NCI-H1930 (cell line): ENCODE measurements around the gene MKLN1.
"Not testable (repeated sequence)": the region's sequence is repeated elsewhere in the genome, so short reads cannot be mapped to it uniquely, and the experiment has no call there.

ENCODE experiments used
- DNase-seq, 2 experiments: peaks; one replicate each; lab custom pipeline; 2025; lab: John Stamatoyannopoulos, UW

Gene MKLN1

DNA sequence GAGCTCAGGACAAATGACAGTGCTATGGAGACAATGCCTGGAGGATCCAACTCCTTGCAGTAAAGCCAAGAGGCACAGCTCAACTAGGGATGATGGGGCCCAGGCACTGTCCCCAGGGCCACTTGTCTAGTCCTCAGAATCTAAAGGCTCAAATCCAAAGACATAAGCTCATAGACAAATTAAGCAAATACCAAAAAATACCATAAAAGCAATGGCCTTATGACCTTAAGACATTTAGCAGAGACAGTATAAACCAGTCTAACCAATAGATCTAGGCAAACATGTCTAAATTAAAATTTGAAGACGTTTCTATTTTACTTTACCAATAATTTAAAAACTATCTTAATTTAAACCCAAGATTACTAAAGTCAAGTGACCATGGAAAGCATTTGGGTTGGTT, 14.8 kb upstream of the MKLN1 start:
- no peak for DNase-seq

DNA sequence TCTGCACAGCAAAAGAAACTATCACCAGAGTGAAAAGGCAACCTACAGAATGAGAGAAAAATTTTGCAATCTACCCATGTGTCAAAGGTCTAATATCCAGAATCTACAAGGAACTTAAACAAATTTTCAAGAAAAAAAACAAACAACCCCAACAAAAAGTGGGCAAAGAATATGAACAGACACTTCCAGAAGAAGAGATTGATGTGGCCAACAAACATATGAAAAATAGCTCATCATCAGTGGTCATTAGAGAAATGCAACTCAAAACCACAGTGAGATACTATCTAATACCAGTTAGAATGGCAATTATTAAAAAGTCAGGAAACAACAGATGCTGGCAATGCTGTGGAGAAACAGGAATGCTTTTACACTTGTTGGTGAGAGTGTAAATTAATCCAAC, 7.1 kb upstream of the MKLN1 start:
- DNase-seq: no peak

DNA sequence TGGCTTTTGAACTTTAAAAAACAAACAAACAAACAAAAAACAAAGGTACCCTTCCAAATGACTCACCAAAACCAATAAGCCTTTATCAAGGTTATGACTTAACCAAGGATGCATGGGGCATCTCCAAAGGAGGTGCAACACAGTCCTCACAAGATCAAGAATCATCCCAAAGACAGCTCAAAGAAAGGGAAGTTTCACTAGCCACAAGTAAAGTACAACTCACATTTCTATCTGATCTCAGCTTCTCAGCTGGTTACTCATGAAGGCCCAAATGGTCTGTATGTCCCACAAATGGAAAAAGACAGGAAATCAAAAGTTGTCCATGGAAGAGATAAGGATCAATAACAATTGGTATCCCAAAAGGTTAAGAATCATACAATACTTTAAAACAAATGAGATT, 6.0 kb upstream of the MKLN1 start:
- no peak for DNase-seq

DNA sequence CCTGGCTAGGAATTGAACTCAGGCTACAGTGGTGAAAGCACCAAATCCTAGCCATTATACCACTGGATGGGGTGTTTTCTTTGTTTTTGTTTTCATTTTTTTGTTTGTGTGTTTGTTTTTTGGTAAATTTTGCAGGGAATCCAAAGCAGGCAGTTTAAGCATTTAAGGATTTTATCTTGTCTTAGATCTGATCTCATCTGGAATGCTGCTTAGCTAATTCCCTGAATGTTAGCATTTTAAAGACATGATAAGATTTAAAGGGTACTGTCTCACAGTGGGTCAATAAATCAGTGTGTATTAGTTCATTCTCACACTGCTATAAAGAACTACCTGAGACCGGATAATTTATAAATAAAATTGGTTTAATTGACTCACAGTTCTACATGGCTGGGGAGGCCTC, 5.6 kb upstream of the MKLN1 start:
- no peak for DNase-seq

- no peak for DNase-seq
Observed at GRCh38 chr7:131322861-131323260, 4.8 kb upstream of the MKLN1 start.

- no peak for DNase-seq
Observed at GRCh38 chr7:131325179-131325840, 2.4 kb upstream of the MKLN1 start.

DNA sequence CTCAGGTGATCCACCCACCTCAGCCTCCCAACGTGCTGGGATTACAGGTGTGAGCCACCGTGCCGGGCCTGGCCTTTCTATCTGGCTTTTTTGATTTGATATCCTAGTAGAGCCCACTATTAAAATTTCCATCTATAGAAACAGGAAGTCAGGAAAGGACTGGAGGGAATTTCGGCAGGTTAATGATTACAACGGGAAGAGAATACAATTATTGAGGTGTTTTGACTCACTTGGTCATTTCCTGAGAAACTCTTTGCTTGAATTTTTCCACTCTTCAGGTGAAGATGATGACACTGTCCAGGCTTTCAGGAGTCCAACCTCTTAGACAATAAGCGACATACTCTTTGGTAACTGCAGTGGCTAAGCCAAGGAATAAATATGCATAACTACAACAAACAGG, 1.1 kb upstream of the MKLN1 start:
- DNase-seq: no peak

DNA sequence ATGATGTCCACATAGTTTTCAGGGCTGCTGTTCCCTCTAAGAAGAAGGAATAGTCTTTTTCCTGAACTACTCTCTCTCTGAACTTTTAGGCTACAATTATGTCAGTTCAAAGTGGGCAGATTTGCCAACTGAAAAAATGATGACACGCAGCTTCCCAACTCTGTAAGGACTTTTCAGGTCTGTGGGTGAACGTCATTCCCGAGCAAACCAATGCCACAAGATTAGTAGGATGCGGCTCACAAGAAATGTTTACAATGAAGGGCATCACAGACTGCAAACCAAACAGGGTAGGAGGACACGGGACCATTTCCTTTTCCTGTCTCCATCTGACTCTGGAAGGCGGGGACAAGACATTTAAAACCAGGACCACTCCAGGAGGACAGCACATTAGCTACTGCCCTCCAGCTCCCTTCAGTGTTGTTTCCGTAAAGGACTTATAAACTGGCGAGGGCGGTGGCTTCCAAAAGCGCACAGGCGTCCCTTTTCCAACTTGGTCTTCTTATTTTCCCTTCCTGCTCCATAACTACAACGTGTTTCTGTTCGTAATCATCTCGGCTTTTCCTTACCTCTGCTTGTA, 539 bp upstream of the MKLN1 start:
- no peak for DNase-seq

GRCh38 chr7:131328377-131329175, 900 bp downstream of the MKLN1 start:
- no peak for DNase-seq

- DNase-seq: no peak
Observed at GRCh38 chr7:131329176-131329570, 1.5 kb downstream of the MKLN1 start.

DNA sequence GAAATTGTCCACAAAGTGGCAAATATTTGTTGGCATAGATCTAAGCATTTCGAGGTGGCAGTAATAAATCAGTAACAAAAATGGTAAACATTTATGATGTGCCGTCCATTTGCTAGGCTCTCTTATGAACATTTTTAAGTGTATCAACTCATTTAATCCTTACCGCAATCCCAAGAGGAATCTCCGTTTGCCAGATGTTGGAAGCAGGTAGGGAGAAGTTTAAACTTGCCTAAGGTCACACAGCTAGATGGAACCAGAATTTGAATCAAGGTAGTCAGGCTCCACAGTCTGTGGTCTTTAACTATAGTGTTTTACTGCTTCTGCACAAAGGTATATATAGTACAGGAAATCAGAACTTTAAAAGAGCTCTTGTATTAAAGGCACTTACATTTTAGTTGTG, 2.6 kb downstream of the MKLN1 start:
- DNase-seq: no peak

GRCh38 chr7:131331806-131332205, 4.1 kb downstream of the MKLN1 start:
- DNase-seq: no peak

- not testable (repeated sequence) for DNase-seq
Observed at GRCh38 chr7:131332729-131333128, 5.1 kb downstream of the MKLN1 start.

GRCh38 chr7:131335639-131336381, 8.1 kb downstream of the MKLN1 start:
- no peak for DNase-seq

DNA sequence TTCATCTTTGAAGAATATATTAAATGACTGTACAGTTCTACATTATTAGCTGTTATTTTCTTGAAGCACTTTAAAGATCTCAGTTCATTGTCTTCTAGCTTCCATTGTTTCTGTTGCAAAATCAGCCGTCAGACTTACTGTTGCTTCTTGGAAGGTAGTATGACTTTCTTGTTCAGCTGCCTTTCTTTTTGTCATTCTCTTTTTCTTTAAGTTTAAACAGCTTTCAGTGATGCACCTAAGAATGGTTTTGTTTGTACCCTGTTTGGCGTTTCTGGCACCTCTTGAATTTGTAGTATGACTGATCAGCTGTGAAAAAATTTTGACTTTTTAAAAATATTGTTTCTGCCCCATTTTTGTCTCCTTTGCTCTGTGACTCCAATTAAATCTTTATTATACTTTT, 9.3 kb downstream of the MKLN1 start:
- DNase-seq: no peak

DNA sequence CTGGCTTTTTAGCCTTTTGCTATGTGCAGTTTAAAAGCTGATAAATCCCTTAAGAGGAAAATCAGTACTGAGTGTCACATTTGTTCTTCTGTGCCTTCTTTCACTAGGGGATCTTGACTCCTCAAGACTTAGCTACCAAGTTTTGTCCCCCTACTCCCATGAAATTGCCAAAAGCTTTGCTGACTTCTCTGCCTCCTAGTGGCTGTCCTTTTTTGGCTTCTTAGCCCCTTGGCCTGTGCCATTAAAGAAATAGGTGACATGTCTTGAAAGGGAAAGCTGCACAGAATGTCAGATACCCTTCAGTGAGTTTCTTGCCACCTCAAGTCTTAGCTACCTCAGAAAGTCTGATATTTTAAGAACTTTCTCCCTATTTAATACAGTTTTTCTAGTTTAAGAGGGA, 10.5 kb downstream of the MKLN1 start:
- DNase-seq: no peak

- no peak for DNase-seq
Observed at GRCh38 chr7:131338691-131339390, 11.2 kb downstream of the MKLN1 start.

- no peak for DNase-seq
Observed at GRCh38 chr7:131341690-131342089, 14.0 kb downstream of the MKLN1 start.

GRCh38 chr7:131342864-131343442, 15.3 kb downstream of the MKLN1 start:
- no peak for DNase-seq

DNA sequence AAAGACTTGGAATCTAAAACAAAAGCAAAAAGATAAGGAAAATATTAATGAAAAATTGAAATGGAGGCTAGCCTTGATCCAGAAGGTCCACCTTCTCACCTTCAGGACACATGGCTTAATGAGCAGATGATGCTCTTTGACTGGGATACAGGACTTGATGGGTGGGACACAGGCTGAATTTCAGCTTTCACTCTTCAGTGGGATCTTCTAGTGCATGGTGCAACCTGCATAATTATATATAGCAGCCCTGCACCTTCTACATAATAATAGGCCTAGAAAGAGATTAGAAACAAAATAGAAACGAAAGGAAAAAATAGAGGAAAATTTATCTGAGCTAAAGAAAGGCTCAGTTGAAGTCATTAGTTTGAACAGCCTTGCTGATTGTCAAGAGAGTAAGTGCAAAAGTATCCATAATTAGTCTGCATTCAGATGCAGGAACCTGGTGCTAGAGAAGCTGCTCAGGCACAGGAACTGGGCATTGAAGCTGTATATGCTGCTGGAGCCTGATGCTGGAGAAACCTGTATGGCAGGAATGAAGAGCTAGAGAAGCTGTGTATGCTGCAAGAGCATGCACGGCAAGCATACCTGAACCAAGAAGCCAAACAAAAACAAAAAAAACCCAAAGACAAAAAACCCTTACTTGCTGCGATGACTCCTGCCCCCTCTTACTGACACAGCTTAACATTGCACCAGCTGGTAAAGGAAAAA, 19.4 kb downstream of the MKLN1 start:
- no peak for DNase-seq

GRCh38 chr7:131352032-131352431, 24.4 kb downstream of the MKLN1 start:
- DNase-seq: no peak
